DND-41 (cell line): Measurements from ENCODE around the gene TARP.

Experiments used
- EZH2 ChIP-seq: IDR thresholded peaks from 3 replicates; pipeline ENCODE4 v1.6.1; 2012; ENCODE audit warnings: borderline replicate concordance, low read depth, mild to moderate bottlenecking, moderate library complexity, low read length, inconsistent platforms; ENCODE audit not compliant: severe bottlenecking
- TF ChIP-seq, protein P1 (sequence below): IDR thresholded peaks from 2 replicates; pipeline ENCODE4 v1.5.1; 2012; ENCODE audit warnings: borderline replicate concordance, low read length, moderate library complexity, mild to moderate bottlenecking; ENCODE audit not compliant: poor library complexity, severe bottlenecking; ENCODE audit errors: extremely low read depth

DNA sequence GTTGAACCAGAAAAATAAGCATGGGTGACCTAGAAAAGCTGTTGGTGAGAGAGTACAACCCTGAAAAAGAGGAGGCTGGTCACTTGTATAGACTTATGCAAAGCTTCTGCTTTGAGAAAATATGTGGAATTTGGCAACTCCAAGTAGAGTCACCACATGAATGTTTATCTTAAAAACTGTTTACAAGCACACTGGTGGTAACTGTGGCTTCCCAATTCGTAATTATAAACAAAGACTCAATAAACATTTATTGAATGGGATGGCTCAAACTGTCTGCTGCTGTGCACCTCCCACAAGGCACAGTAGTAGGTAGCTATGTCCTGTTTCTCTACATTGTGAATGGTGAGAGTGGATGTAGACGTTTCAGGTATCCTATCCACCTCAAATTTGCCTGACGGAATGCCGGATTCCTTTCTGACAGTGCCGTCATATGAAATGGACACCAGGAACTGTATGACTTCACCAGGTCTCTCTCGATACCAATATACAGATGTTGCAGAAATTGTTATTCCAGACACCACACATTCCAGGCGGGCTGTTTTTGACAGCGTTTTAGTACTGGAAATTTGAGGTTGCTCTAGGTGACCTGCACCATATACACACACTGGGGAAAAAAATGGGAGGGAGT lies 43.4 kb upstream of the TARP start:
- TF ChIP-seq, protein P1, sequence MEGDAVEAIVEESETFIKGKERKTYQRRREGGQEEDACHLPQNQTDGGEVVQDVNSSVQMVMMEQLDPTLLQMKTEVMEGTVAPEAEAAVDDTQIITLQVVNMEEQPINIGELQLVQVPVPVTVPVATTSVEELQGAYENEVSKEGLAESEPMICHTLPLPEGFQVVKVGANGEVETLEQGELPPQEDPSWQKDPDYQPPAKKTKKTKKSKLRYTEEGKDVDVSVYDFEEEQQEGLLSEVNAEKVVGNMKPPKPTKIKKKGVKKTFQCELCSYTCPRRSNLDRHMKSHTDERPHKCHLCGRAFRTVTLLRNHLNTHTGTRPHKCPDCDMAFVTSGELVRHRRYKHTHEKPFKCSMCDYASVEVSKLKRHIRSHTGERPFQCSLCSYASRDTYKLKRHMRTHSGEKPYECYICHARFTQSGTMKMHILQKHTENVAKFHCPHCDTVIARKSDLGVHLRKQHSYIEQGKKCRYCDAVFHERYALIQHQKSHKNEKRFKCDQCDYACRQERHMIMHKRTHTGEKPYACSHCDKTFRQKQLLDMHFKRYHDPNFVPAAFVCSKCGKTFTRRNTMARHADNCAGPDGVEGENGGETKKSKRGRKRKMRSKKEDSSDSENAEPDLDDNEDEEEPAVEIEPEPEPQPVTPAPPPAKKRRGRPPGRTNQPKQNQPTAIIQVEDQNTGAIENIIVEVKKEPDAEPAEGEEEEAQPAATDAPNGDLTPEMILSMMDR: no peak
- TF ChIP-seq EZH2: no peak
